Spinal cord (tissue), 10 donors: ENCODE measurements around the gene ZNF765. TPM values are rescaled to one million over a fixed set of nuclear protein-coding genes. Genes with fewer than 3 reads are reported as not detected.
"Not testable (repeated sequence)": the region's sequence is repeated elsewhere in the genome, so short reads cannot be mapped to it uniquely, and the experiment has no call there.

Experiments used
- DNase-seq, 6 donors: peaks; one replicate each; pipeline versions ENCODE4 v3.0.0 to v3.0.0-alpha.2; 2013 to 2015; ENCODE audit warnings: low spot score in 6 of 6, low read depth in 4 of 6
- H3K27ac ChIP-seq: one replicate; pipeline ENCODE4 v1.5.1; 2013; ENCODE audit warnings: low read depth, low read length, control low read depth
- H3K27me3 ChIP-seq: one replicate; pipeline ENCODE4 v1.6.1; 2013; ENCODE audit warnings: low read length; ENCODE audit not compliant: control insufficient read depth, insufficient read depth
- H3K36me3 ChIP-seq: one replicate; pipeline ENCODE4 v1.6.1; 2013; ENCODE audit warnings: low read length; ENCODE audit not compliant: control insufficient read depth, insufficient read depth
- H3K4me1 ChIP-seq: one replicate; pipeline ENCODE4 v1.6.1; 2013; ENCODE audit warnings: low read length; ENCODE audit not compliant: control insufficient read depth, insufficient read depth
- H3K4me3 ChIP-seq: one replicate; pipeline ENCODE4 v1.5.1; 2013; ENCODE audit warnings: low read depth, low read length, control low read depth
- H3K9me3 ChIP-seq: one replicate; pipeline ENCODE4 v1.6.1; 2013; ENCODE audit warnings: low read length; ENCODE audit not compliant: control insufficient read depth, insufficient read depth
- WGBS: methylation state at CpG from one replicate; pipeline ENCODE4 v1.1.5; 2013; ENCODE audit warnings: missing lambda C conversion rate; ENCODE audit not compliant: insufficient coverage; 5-methylcytosine and 5-hydroxymethylcytosine counted together
- polyA plus RNA-seq, 2 donors: library from polyadenylated mRNA; unstranded; fragments of 120-200 nt; gene quantifications; one replicate each; pipeline ENCODE4 v1.2.1, GENCODE V29; 2013; ENCODE audit not compliant: insufficient read length in 2 of 2
- total RNA-seq, 2 donors: library from RNA; depleted of rRNA in 1 of 2; stranded (reverse); fragments of 120-200 nt in 1 of 2; fragments of >200 nt in 1 of 2; gene quantifications; one replicate each; pipeline versions ENCODE4 v1.2.3 to v1.2.4, GENCODE V29; 2013 to 2014
- donor health status: healthy.

The ZNF765 gene
- total and polyA plus RNA-seq, 4 donors, result 11.3 to 16.4 (median 14.7) TPM

GRCh38 chr19:53447196-53447595, 52.2 kb downstream of the ZNF765 start:
- not testable (repeated sequence) for H3K4me3 ChIP-seq, H3K4me1 ChIP-seq, H3K9me3 ChIP-seq, H3K27me3 ChIP-seq, DNase-seq, H3K27ac ChIP-seq
- WGBS, result 89% methylated on average over 2 of the region's 5 CpGs
- H3K36me3 ChIP-seq, result peaks cover 30% of the 10 kb centered on the region

- DNase-seq, result no peak
- WGBS, result 100% methylated on average over 1 of the region's 9 CpGs
- Histone ChIP-seq H3K4me1 (no peaks in the 10 kb centered on the region), H3K9me3 (peaks cover 6% of the 10 kb centered on the region), H3K4me3 (no peak overlapping the region), H3K27ac (no peak overlapping the region), H3K36me3 (peaks cover 15% of the 10 kb centered on the region), H3K27me3 (no peaks in the 10 kb centered on the region)
These were observed 60.9 kb downstream of the ZNF765 start for GRCh38 chr19:53455828-53456227.

GRCh38 chr19:53460131-53460721, 65.3 kb downstream of the ZNF765 start:
- H3K36me3 ChIP-seq, DNase-seq, H3K4me3 ChIP-seq, H3K9me3 ChIP-seq, H3K27me3 ChIP-seq, H3K27ac ChIP-seq: not testable (repeated sequence)
- 80% methylated on average over 2 of the region's 11 CpGs for WGBS
- peaks cover 13% of the 10 kb centered on the region for H3K4me1 ChIP-seq

GRCh38 chr19:53461866-53462265, 66.9 kb downstream of the ZNF765 start:
- Histone ChIP-seq H3K27ac (no peak overlapping the region), H3K36me3 (no peaks in the 10 kb centered on the region), H3K9me3 (peaks cover 6% of the 10 kb centered on the region), H3K4me1 (peaks cover 17% of the 10 kb centered on the region), H3K27me3 (no peaks in the 10 kb centered on the region), H3K4me3 (no peak overlapping the region)
- WGBS, result 92% methylated on average over 3 of the region's 6 CpGs
- no peak for DNase-seq

- Histone ChIP-seq H3K27ac (no peak overlapping the region), H3K9me3 (peaks cover 6% of the 10 kb centered on the region), H3K4me1 (peaks cover 22% of the 10 kb centered on the region), H3K4me3 (peak overlapping the region; percentile 17), H3K27me3 (no peaks in the 10 kb centered on the region), H3K36me3 (no peaks in the 10 kb centered on the region)
- WGBS, result 5% methylated on average over 12 of the region's 14 CpGs
- peak in 5 of 6 donors; percentile 0 to 82 (median 13) for DNase-seq
These were observed 67.9 kb downstream of the ZNF765 start for GRCh38 chr19:53462861-53463260.

GRCh38 chr19:53463263-53463662, 68.3 kb downstream of the ZNF765 start:
- no peaks in the 10 kb centered on the region for H3K27me3 ChIP-seq
- peak; percentile 26 to 98 (median 71) for DNase-seq
- WGBS, result 5% methylated on average over 12 of the region's 19 CpGs
- no peaks in the 10 kb centered on the region for H3K36me3 ChIP-seq
- peaks cover 4% of the 10 kb centered on the region for H3K9me3 ChIP-seq
- peak overlapping the region; percentile 17 for H3K4me3 ChIP-seq
- H3K27ac ChIP-seq, result no peak overlapping the region
- peaks cover 25% of the 10 kb centered on the region for H3K4me1 ChIP-seq

GRCh38 chr19:53466726-53467484, 72.0 kb downstream of the ZNF765 start:
- Histone ChIP-seq H3K27ac (no peak overlapping the region), H3K9me3 (no peaks in the 10 kb centered on the region), H3K36me3 (no peaks in the 10 kb centered on the region), H3K27me3 (no peaks in the 10 kb centered on the region), H3K4me3 (peak overlapping the region; percentile 60), H3K4me1 (peaks cover 28% of the 10 kb centered on the region)
- DNase-seq, result peak in 2 of 6 donors; percentile 9 to 41
- WGBS, result 12% methylated on average over 12 of the region's 31 CpGs

- Histone ChIP-seq H3K27ac (no peak within 1 kb of the TSS), H3K27me3 (no peaks in the 10 kb centered on the region), H3K36me3 (no peaks in the 10 kb centered on the region), H3K4me1 (peaks cover 28% of the 10 kb centered on the region), H3K9me3 (no peaks in the 10 kb centered on the region), H3K4me3 (peak within 1 kb of the TSS; percentile 60)
- DNase-seq, result peak; percentile 80 to 97 (median 88)
- 0% methylated on average over 47 of the region's 55 CpGs for WGBS
These were observed 72.7 kb downstream of the ZNF765 start, which contains the start of gene ZNF813 for GRCh38 chr19:53467485-53468262. TSS of gene ZNF813 (plus strand) at chr19:53467733. CDS start at chr19:53483823, 16,090 bp downstream.

GRCh38 chr19:53468628-53469027, 73.7 kb downstream of the ZNF765 start:
- whole genome bisulfite sequencing, result no CpG with 5 or more reads among the region's 8 CpGs
- H3K36me3 ChIP-seq, H3K4me3 ChIP-seq, H3K9me3 ChIP-seq, H3K27ac ChIP-seq, H3K27me3 ChIP-seq, DNase-seq: not testable (repeated sequence)
- peaks cover 21% of the 10 kb centered on the region for H3K4me1 ChIP-seq
